CD14-positive monocyte (primary cell): ENCODE data around the gene NEO1. TPM values are rescaled to one million over a fixed set of nuclear protein-coding genes. Genes with fewer than 3 reads are reported as not detected.
A peak's percentile ranks its signal among the peaks of the same experiment; 100 is the strongest.

Experiments used
- DNase-seq, 3 donors: peaks; one replicate each; pipeline ENCODE4 v3.0.0-alpha.2; 2011 to 2022
- H2AFZ ChIP-seq: 2 replicates; pipeline ENCODE4 v1.6.0; 2012; ENCODE audit warnings: mild to moderate bottlenecking, low read depth, low read length, inconsistent platforms; ENCODE audit not compliant: insufficient read depth, poor library complexity, severe bottlenecking
- H3K27ac ChIP-seq, 2 donors: 1 replicate in 1 of 2; 2 replicates in 1 of 2; pipeline ENCODE4 v1.5.1; 2012 to 2013; ENCODE audit warnings: low read length in 2 of 2, control low read depth in 1 of 2, inconsistent platforms in 1 of 2, low read depth in 1 of 2, mild to moderate bottlenecking in 1 of 2
- H3K27me3 ChIP-seq, 2 donors: one replicate each; pipeline versions ENCODE4 v1.6.0 to v1.6.1; 2011 to 2013; ENCODE audit warnings: low read length in 2 of 2; ENCODE audit not compliant: control insufficient read depth in 2 of 2, insufficient read depth in 2 of 2
- H3K36me3 ChIP-seq, 2 donors: replicated peaks in 1 of 2; 1 replicate in 1 of 2; 2 replicates in 1 of 2; pipeline versions ENCODE4 v1.5.1 to v1.6.1; 2012 to 2013; ENCODE audit warnings: low read length in 2 of 2, control low read depth in 1 of 2, inconsistent platforms in 1 of 2, mild to moderate bottlenecking in 1 of 2; ENCODE audit not compliant: insufficient read depth in 2 of 2, control insufficient read depth in 1 of 2
- H3K4me1 ChIP-seq, 2 donors: 1 replicate in 1 of 2; 2 replicates in 1 of 2; pipeline versions ENCODE4 v1.5.1 to v1.6.1; 2012 to 2013; ENCODE audit warnings: low read length in 2 of 2, control low read depth in 1 of 2, inconsistent platforms in 1 of 2, mild to moderate bottlenecking in 1 of 2, moderate library complexity in 1 of 2; ENCODE audit not compliant: insufficient read depth in 2 of 2, control insufficient read depth in 1 of 2
- H3K4me2 ChIP-seq: replicated peaks from 2 replicates; pipeline ENCODE3; 2012; ENCODE audit warnings: low read length, moderate library complexity, mild to moderate bottlenecking; ENCODE audit not compliant: poor library complexity, severe bottlenecking; ENCODE audit errors: extremely low read depth
- H3K4me3 ChIP-seq, 3 experiments: fragments of 200-600 bp in 1 of 3; sonication (generic) in 1 of 3; replicated peaks in 1 of 3; 1 replicate in 2 of 3; 2 replicates in 1 of 3; pipeline ENCODE4 v1.5.1; 2011 to 2013; ENCODE audit warnings: low read length in 3 of 3, mild to moderate bottlenecking in 3 of 3, control low read depth in 2 of 3, low read depth in 2 of 3, inconsistent platforms in 1 of 3, moderate library complexity in 1 of 3
- H3K79me2 ChIP-seq: 2 replicates; pipeline ENCODE4 v1.6.0; 2012; ENCODE audit warnings: mild to moderate bottlenecking, control low read depth, inconsistent platforms, low read length, moderate library complexity; ENCODE audit not compliant: insufficient read depth
- H3K9ac ChIP-seq: 2 replicates; pipeline ENCODE4 v1.6.0; 2017; ENCODE audit warnings: low read length, mild to moderate bottlenecking; ENCODE audit not compliant: insufficient read depth, poor library complexity, severe bottlenecking
- H3K9me3 ChIP-seq, 2 donors: replicated peaks in 1 of 2; 1 replicate in 1 of 2; 2 replicates in 1 of 2; pipeline versions ENCODE4 v1.5.1 to v1.6.1; 2012 to 2013; ENCODE audit warnings: low read length in 2 of 2, control low read depth in 1 of 2; ENCODE audit not compliant: control insufficient read depth in 1 of 2, insufficient read depth in 1 of 2
- H4K20me1 ChIP-seq: 2 replicates; pipeline ENCODE4 v1.6.0; 2012; ENCODE audit warnings: mild to moderate bottlenecking, low read length, control low read depth, moderate library complexity; ENCODE audit not compliant: insufficient read depth
- H3K27ac Mint-ChIP-seq, 7 donors: one replicate each; pipeline ENCODE4 v1.8.0; 2020; ENCODE audit warnings: mild to moderate bottlenecking in 7 of 7, mixed read lengths in 7 of 7, moderate library complexity in 6 of 7, inconsistent platforms in 2 of 7
- H3K27me3 Mint-ChIP-seq, 3 donors: one replicate each; pipeline ENCODE4 v1.8.0; 2021 to 2022; ENCODE audit warnings: low read depth in 3 of 3, mild to moderate bottlenecking in 3 of 3, mixed read lengths in 3 of 3, moderate library complexity in 3 of 3, inconsistent platforms in 1 of 3
- H3K36me3 Mint-ChIP-seq, 2 donors: one replicate each; pipeline ENCODE4 v1.8.0; 2020; ENCODE audit warnings: mixed read lengths in 2 of 2, inconsistent platforms in 1 of 2, mild to moderate bottlenecking in 1 of 2
- H3K4me1 Mint-ChIP-seq: one replicate; pipeline ENCODE4 v1.8.0; 2020; ENCODE audit warnings: mild to moderate bottlenecking, mixed read lengths
- H3K4me3 Mint-ChIP-seq, 2 donors: one replicate each; pipeline ENCODE4 v1.8.0; 2020; ENCODE audit warnings: mild to moderate bottlenecking in 2 of 2, mixed read lengths in 2 of 2, moderate library complexity in 1 of 2
- H3K9me3 Mint-ChIP-seq, 7 donors: one replicate each; pipeline ENCODE4 v1.8.0; 2020 to 2022; ENCODE audit warnings: mixed read lengths in 7 of 7, mild to moderate bottlenecking in 6 of 7, moderate library complexity in 6 of 7, inconsistent platforms in 2 of 7
- WGBS: methylation state at CpG from one replicate; pipeline ENCODE4 v1.1.5; 2013; ENCODE audit warnings: missing lambda C conversion rate; ENCODE audit not compliant: insufficient coverage; 5-methylcytosine and 5-hydroxymethylcytosine counted together
- intact Hi-C, 2 donors: fragments of 100-400 bp; cut with micrococcal nuclease; formaldehyde crosslinking; loops; one replicate each; pipeline versions ENCODE4 v1.15.0 to v1.15.1; 2023
- polyA plus RNA-seq, 3 donors: library from polyadenylated mRNA; depleted of rRNA in 1 of 3; unstranded in 2 of 3; stranded (reverse) in 1 of 3; fragments of 300-500 nt in 2 of 3; fragments of >200 nt in 1 of 3; fragmentation: Illumina TruSeq in 2 of 3; gene quantifications; 1 replicate in 2 of 3; 2 replicates in 1 of 3; pipeline ENCODE4 v1.2.3, GENCODE V29; 2012 to 2021
- TF ChIP-seq, protein P1 (sequence below): fragments of 200-600 bp; IDR thresholded peaks from one replicate; pipeline ENCODE4 v1.8.0; 2022; ENCODE audit warnings: antibody characterized with exemption, mild to moderate bottlenecking

The NEO1 gene
- polyA plus RNA-seq, 3 donors: 0.03 to 0.06 TPM; not detected in 1

DNA sequence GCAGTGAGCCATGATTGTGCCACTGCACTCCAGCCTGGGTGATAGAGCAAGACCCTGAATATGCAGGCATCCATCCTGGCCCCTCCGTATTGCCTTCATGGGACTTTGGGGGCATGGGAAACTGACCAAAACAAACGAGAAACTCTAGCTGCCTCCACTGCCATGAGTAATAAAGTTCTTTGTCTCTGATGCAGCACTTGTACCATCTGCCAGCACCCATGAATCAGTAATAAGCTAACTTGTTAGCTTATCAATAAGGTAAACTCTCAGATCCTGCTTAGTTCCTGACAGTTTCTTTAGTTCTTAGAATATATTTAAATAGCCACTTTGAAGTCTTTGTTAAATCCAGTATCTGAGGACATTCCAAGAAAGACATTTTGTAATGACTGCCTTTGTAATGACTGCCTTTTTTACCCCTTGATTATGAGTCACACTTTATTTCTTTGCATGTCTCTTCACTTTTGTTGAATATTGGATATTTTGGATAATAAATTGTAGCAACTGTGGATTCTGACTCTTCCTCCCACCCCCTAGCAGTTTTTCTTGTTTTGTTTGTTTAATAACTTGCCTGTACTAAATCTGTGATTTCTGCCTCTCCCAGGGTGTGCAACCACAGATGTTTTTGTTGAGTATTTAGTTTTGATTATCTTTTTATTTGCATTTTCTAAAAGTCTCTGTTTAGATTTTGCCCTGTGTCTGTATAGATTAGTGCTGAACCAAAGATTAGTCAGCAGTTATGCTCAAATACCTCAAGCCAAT lies 179.6 kb downstream of the NEO1 start:
- H3K4me3 ChIP-seq: no peak overlapping the region
- H3K9me3 Mint-ChIP-seq: peaks cover 0 to 5% (median 0%) of the 10 kb centered on the region in 7 donors
- H4K20me1 ChIP-seq: no peaks in the 10 kb centered on the region
- no peak for DNase-seq
- H3K36me3 Mint-ChIP-seq: no peaks in the 10 kb centered on the region
- no peak overlapping the region for H3K27ac Mint-ChIP-seq
- H3K27me3 Mint-ChIP-seq: peaks cover 18 to 29% (median 18%) of the 10 kb centered on the region in 3 donors
- intact Hi-C loops: no loop called here
- H3K27me3 ChIP-seq: peaks cover 9 to 12% of the 10 kb centered on the region in 2 donors
- H3K4me3 Mint-ChIP-seq: no peak overlapping the region
- H3K4me1 ChIP-seq: no peaks in the 10 kb centered on the region
- 92% methylated on average over 2 of the region's 2 CpGs for WGBS
- H2AFZ ChIP-seq: no peak overlapping the region
- H3K27ac ChIP-seq: no peak overlapping the region
- TF ChIP-seq, protein P1, sequence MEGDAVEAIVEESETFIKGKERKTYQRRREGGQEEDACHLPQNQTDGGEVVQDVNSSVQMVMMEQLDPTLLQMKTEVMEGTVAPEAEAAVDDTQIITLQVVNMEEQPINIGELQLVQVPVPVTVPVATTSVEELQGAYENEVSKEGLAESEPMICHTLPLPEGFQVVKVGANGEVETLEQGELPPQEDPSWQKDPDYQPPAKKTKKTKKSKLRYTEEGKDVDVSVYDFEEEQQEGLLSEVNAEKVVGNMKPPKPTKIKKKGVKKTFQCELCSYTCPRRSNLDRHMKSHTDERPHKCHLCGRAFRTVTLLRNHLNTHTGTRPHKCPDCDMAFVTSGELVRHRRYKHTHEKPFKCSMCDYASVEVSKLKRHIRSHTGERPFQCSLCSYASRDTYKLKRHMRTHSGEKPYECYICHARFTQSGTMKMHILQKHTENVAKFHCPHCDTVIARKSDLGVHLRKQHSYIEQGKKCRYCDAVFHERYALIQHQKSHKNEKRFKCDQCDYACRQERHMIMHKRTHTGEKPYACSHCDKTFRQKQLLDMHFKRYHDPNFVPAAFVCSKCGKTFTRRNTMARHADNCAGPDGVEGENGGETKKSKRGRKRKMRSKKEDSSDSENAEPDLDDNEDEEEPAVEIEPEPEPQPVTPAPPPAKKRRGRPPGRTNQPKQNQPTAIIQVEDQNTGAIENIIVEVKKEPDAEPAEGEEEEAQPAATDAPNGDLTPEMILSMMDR: no peak
- no peaks in the 10 kb centered on the region for H3K79me2 ChIP-seq
- H3K4me2 ChIP-seq: no peak overlapping the region
- no peaks in the 10 kb centered on the region for H3K9me3 ChIP-seq
- no peaks in the 10 kb centered on the region for H3K4me1 Mint-ChIP-seq
- H3K9ac ChIP-seq: no peak overlapping the region
- H3K36me3 ChIP-seq: no peaks in the 10 kb centered on the region

DNA sequence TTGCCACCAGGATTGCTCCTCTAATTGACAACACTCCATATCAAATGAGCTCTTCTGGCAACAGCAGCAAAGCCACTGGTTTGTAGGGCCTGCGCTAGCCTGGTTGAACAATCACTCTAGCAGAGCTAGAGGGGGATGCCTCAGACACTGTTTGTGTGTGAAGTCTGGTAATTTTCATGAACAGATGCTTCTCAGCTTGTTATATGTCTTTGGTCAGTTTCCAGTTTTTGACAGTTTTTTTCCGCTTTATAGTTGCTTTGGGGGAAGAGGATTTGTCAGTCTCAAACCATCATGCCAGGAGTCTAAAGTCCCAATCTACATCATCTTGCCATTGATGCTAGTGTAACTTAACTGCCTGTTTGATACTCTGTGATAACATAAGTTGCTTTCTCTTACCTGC lies 180.5 kb downstream of the NEO1 start:
- no peak overlapping the region for H3K4me3 ChIP-seq
- H3K27ac Mint-ChIP-seq: no peak overlapping the region
- H3K36me3 ChIP-seq: no peaks in the 10 kb centered on the region
- no peaks in the 10 kb centered on the region for H3K4me1 ChIP-seq
- H3K27me3 Mint-ChIP-seq: peaks cover 18 to 34% (median 18%) of the 10 kb centered on the region in 3 donors
- intact Hi-C loops: no loop called here
- WGBS: no CpG with 5 or more reads among the region's 2 CpGs
- H3K79me2 ChIP-seq: no peaks in the 10 kb centered on the region
- no peaks in the 10 kb centered on the region for H3K9me3 ChIP-seq
- H2AFZ ChIP-seq: no peak overlapping the region
- H3K4me3 Mint-ChIP-seq: peak overlapping the region in 1 of 2 donors; percentile 59
- TF ChIP-seq, protein P1: no peak
- DNase-seq: no peak
- H3K9me3 Mint-ChIP-seq: peaks cover 0 to 5% (median 0%) of the 10 kb centered on the region in 7 donors
- H3K4me2 ChIP-seq: no peak overlapping the region
- no peak overlapping the region for H3K9ac ChIP-seq
- H4K20me1 ChIP-seq: no peaks in the 10 kb centered on the region
- no peaks in the 10 kb centered on the region for H3K4me1 Mint-ChIP-seq
- H3K27me3 ChIP-seq: peaks cover 12% of the 10 kb centered on the region in 2 donors
- no peaks in the 10 kb centered on the region for H3K36me3 Mint-ChIP-seq
- H3K27ac ChIP-seq: no peak overlapping the region
